ENCODE results near the gene SMAD3. TPM values are rescaled to one million over a fixed set of nuclear protein-coding genes. Genes with fewer than 3 reads are reported as not detected.

Gene SMAD3
- total and polyA plus RNA-seq, 2 donors (not counting 1 experiment from before 2014, with no cell fraction given): 55.9 to 163 TPM

DNA sequence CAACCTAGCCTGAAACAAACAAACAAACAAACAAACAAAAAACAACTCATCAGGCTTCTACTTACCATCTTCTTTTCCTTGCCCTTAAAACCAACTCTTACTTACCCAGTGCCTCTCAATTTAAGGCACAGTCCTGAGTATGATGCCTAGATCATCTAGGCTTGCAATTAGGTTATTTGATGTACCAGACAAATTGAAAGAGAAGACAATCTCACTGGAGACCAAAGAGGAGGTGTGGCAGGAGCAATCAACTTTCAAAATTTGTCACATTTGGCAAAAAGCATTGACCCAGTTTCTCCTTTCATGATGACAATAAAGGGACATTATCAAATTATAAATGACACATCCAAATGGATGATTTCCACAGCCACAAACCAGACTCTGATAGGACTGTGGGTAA lies 153.0 kb downstream of the SMAD3 start:
- no peaks in the 10 kb centered on the region for H3K4me1 Mint-ChIP-seq
- H3K27ac ChIP-seq (ENCODE audit: low read length in 2 of 2): no peak overlapping the region
- intact Hi-C loops (cut with micrococcal nuclease): no loop called here
- POLR2A ChIA-PET: no interaction called here
- H3K27me3 ChIP-seq (replicated peaks in 1 of 4; ENCODE audit: control extremely low read depth in 1 of 4, control insufficient read depth in 3 of 4, insufficient read depth in 4 of 4, low read length in 3 of 4): no peaks in the 10 kb centered on the region
- H4K20me1 ChIP-seq (ENCODE audit: control insufficient read depth, insufficient read depth, low read length, poor library complexity, severe bottlenecking): no peaks in the 10 kb centered on the region
- H3K4me1 ChIP-seq (ENCODE audit: control insufficient read depth in 2 of 2, insufficient read depth in 2 of 2, low read length in 2 of 2): peaks cover 4 to 8% of the 10 kb centered on the region in 2 donors
- H3K27ac Mint-ChIP-seq: no peak overlapping the region
- H3K4me2 ChIP-seq (replicated peaks; ENCODE audit: low read depth, low read length, poor library complexity, severe bottlenecking): no peak overlapping the region
- DNase-seq: no peak
- no peak overlapping the region for H3K4me3 ChIP-seq (ENCODE audit: control extremely low read depth in 1 of 5, extremely low read depth in 1 of 5, insufficient read depth in 1 of 5, low read depth in 2 of 5, low read length in 4 of 5)
- H3K9ac ChIP-seq (ENCODE audit: low read length): no peak overlapping the region
- no peak for TF ChIP-seq EZH2 (IDR thresholded peaks at IDR 0.05; ENCODE audit: borderline replicate concordance, insufficient read depth, low read depth, low read length, poor library complexity, severe bottlenecking)
- TF ChIP-seq, protein P1, sequence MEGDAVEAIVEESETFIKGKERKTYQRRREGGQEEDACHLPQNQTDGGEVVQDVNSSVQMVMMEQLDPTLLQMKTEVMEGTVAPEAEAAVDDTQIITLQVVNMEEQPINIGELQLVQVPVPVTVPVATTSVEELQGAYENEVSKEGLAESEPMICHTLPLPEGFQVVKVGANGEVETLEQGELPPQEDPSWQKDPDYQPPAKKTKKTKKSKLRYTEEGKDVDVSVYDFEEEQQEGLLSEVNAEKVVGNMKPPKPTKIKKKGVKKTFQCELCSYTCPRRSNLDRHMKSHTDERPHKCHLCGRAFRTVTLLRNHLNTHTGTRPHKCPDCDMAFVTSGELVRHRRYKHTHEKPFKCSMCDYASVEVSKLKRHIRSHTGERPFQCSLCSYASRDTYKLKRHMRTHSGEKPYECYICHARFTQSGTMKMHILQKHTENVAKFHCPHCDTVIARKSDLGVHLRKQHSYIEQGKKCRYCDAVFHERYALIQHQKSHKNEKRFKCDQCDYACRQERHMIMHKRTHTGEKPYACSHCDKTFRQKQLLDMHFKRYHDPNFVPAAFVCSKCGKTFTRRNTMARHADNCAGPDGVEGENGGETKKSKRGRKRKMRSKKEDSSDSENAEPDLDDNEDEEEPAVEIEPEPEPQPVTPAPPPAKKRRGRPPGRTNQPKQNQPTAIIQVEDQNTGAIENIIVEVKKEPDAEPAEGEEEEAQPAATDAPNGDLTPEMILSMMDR (IDR thresholded peaks at IDR 0.05): no peak
- H3K36me3 ChIP-seq (replicated peaks in 1 of 2; ENCODE audit: control extremely low read depth in 1 of 2, control insufficient read depth in 1 of 2, extremely low read depth in 1 of 2, insufficient read depth in 2 of 2, low read length in 1 of 2): no peaks in the 10 kb centered on the region
- H3K9me3 Mint-ChIP-seq (ENCODE audit: insufficient read depth): no peaks in the 10 kb centered on the region
- H2AFZ ChIP-seq (ENCODE audit: insufficient read depth, low read depth, low read length, poor library complexity, severe bottlenecking): no peak overlapping the region
- no peak for ATAC-seq (ENCODE audit: low read depth)
- CTCF ChIA-PET: no interaction called here
- H3K9me3 ChIP-seq (ENCODE audit: control extremely low read depth in 1 of 3, control insufficient read depth in 2 of 3, insufficient read depth in 1 of 3, low read length in 2 of 3): no peaks in the 10 kb centered on the region
- H3K4me3 Mint-ChIP-seq: no peak overlapping the region
- H3K27me3 Mint-ChIP-seq: no peaks in the 10 kb centered on the region
- H3K79me2 ChIP-seq (ENCODE audit: control insufficient read depth, insufficient read depth, low read length): no peaks in the 10 kb centered on the region

DNA sequence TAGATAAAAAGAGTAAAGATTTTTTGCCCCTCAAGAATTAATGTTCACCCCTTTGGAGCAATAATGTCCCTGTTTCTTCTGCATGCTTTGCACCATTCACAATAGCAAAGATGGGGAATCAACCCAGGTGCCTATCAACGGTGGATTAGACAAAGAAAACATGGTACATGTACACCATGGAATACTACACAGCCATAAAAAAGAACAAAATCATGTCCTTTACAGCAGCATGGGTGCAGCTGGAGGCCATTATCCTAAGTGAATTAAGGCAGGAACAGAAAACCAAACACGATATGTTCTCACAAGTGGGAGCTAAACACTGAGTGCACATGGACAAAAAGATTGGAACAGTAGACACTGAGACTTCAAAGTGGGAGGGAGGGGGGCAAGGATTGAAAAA lies 153.9 kb downstream of the SMAD3 start:
- ChIA-PET POLR2A (no interaction called here), CTCF (no interaction called here)

More for the DNA sequence above, 153.9 kb downstream of the SMAD3 start:
- no peak for TF ChIP-seq EZH2 (IDR thresholded peaks at IDR 0.05; ENCODE audit: borderline replicate concordance, insufficient read depth, low read depth, low read length, poor library complexity, severe bottlenecking)
- TF ChIP-seq, protein P1 (IDR thresholded peaks at IDR 0.05): no peak
- no peak for ATAC-seq (ENCODE audit: low read depth)
- no peaks in the 10 kb centered on the region for H3K27me3 Mint-ChIP-seq
- no peak overlapping the region for H3K27ac Mint-ChIP-seq
- no peak overlapping the region for H3K4me3 ChIP-seq (ENCODE audit: control extremely low read depth in 1 of 5, extremely low read depth in 1 of 5, insufficient read depth in 1 of 5, low read depth in 2 of 5, low read length in 4 of 5)
- no peak overlapping the region for H3K4me3 Mint-ChIP-seq
- no peaks in the 10 kb centered on the region for H3K9me3 ChIP-seq (ENCODE audit: control extremely low read depth in 1 of 3, control insufficient read depth in 2 of 3, insufficient read depth in 1 of 3, low read length in 2 of 3)
- WGBS (ENCODE audit: insufficient coverage): 100% methylated on average over 1 of the region's 2 CpGs
- no peak overlapping the region for H2AFZ ChIP-seq (ENCODE audit: insufficient read depth, low read depth, low read length, poor library complexity, severe bottlenecking)
- peaks cover 4 to 8% of the 10 kb centered on the region in 2 donors for H3K4me1 ChIP-seq (ENCODE audit: control insufficient read depth in 2 of 2, insufficient read depth in 2 of 2, low read length in 2 of 2)
- no peak overlapping the region for H3K4me2 ChIP-seq (replicated peaks; ENCODE audit: low read depth, low read length, poor library complexity, severe bottlenecking)
- no peak for DNase-seq
- H3K9ac ChIP-seq (ENCODE audit: low read length): no peak overlapping the region
- no peaks in the 10 kb centered on the region for H3K79me2 ChIP-seq (ENCODE audit: control insufficient read depth, insufficient read depth, low read length)
- no peaks in the 10 kb centered on the region for H3K4me1 Mint-ChIP-seq
- no peaks in the 10 kb centered on the region for H3K27me3 ChIP-seq (replicated peaks in 1 of 4; ENCODE audit: control extremely low read depth in 1 of 4, control insufficient read depth in 3 of 4, insufficient read depth in 4 of 4, low read length in 3 of 4)
- H3K27ac ChIP-seq (ENCODE audit: low read length in 2 of 2): no peak overlapping the region
- no peaks in the 10 kb centered on the region for H3K36me3 ChIP-seq (replicated peaks in 1 of 2; ENCODE audit: control extremely low read depth in 1 of 2, control insufficient read depth in 1 of 2, extremely low read depth in 1 of 2, insufficient read depth in 2 of 2, low read length in 1 of 2)
- no peaks in the 10 kb centered on the region for H3K9me3 Mint-ChIP-seq (ENCODE audit: insufficient read depth)
- no peaks in the 10 kb centered on the region for H4K20me1 ChIP-seq (ENCODE audit: control insufficient read depth, insufficient read depth, low read length, poor library complexity, severe bottlenecking)
- intact Hi-C loops (cut with micrococcal nuclease): no loop called here
